ENCODE results near the gene SLK.

- no peak for TF ChIP-seq CTCF (IDR thresholded peaks at IDR 0.05)
- no peak for TF ChIP-seq POLR2A (IDR thresholded peaks at IDR 0.05)
These were observed 110.3 kb downstream of the SLK start for GRCh38 chr10:104077247-104077646.
